Choroid plexus epithelial cell (primary cell): ENCODE data around the gene CEBPB.
A peak's percentile ranks its signal among the peaks of the same experiment; 100 is the strongest.
"Not testable (repeated sequence)": the region's sequence is repeated elsewhere in the genome, so short reads cannot be mapped to it uniquely, and the experiment has no call there.

Experiments
- DNase-seq: peaks from one replicate; pipeline ENCODE4 v3.0.0-alpha.2; 2010; ENCODE audit warnings: low read depth
- H3K4me3 ChIP-seq: 2 replicates; pipeline ENCODE4 v1.5.1; 2011; ENCODE audit warnings: low read depth, mild to moderate bottlenecking, control low read depth, low read length, moderate library complexity
- TF ChIP-seq, protein P1 (sequence below): conservative IDR thresholded peaks from 2 replicates; pipeline ENCODE4 v1.5.1; 2011; ENCODE audit warnings: low read depth, mild to moderate bottlenecking, control low read depth, inconsistent platforms, low read length, moderate library complexity

CEBPB gene

DNA sequence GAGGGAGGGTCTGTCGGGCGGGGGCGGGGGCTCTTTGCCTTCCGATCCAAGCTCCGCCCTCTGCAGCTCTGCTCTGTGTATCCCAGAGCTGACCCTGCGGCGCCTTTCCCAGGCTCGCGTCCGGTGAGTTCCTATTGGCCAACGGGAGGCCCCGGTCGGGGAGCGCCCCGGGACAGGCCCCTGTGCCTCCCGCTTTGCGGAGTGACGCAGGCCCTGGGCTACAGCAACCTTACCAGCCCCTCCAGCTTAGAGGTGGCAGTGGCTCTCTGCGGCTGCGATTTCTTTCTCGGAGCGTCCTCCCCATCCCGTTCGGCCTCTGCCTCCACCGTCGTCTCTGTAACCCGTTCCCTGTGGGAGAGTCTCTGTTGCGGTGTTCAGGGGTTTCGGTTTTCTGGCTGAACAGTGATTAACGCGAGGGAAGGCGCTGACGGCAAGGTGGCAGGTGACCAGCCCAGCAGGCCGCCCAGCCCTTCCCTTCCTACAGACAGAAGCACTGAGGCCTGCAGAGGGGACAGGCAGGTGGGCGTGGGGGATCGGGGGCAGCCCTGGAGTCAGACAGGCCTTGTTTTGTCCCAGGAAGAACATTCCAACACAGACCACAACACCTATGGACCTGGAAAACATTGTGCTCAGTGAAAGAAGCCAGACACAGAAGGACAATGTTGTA lies 18.1 kb upstream of the CEBPB start:
- peak overlapping the region; percentile 67 for H3K4me3 ChIP-seq
- TF ChIP-seq, protein P1, sequence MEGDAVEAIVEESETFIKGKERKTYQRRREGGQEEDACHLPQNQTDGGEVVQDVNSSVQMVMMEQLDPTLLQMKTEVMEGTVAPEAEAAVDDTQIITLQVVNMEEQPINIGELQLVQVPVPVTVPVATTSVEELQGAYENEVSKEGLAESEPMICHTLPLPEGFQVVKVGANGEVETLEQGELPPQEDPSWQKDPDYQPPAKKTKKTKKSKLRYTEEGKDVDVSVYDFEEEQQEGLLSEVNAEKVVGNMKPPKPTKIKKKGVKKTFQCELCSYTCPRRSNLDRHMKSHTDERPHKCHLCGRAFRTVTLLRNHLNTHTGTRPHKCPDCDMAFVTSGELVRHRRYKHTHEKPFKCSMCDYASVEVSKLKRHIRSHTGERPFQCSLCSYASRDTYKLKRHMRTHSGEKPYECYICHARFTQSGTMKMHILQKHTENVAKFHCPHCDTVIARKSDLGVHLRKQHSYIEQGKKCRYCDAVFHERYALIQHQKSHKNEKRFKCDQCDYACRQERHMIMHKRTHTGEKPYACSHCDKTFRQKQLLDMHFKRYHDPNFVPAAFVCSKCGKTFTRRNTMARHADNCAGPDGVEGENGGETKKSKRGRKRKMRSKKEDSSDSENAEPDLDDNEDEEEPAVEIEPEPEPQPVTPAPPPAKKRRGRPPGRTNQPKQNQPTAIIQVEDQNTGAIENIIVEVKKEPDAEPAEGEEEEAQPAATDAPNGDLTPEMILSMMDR: no peak
- peak; percentile 75 for DNase-seq

DNA sequence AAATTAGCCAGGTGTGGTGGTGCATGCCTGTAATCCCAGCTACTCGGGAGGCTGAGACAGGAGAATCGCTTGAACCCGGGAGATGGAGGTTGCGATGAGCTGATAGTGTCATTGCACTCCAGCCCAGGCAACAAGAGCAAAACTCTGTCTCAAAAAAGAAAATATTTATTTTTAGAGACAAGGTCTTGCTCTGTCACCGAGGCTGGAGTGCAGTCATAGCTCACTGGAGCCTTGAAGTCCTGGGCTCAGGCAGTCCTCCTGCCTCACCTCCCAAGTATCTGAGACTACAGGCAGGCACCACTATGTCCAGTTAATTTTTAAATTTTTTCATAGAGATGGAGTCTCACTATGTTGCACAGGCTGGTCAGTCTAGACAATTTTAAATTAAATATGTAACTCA lies 16.2 kb upstream of the CEBPB start:
- no peak overlapping the region for H3K4me3 ChIP-seq
- no peak for DNase-seq
- TF ChIP-seq, protein P1: no peak

DNA sequence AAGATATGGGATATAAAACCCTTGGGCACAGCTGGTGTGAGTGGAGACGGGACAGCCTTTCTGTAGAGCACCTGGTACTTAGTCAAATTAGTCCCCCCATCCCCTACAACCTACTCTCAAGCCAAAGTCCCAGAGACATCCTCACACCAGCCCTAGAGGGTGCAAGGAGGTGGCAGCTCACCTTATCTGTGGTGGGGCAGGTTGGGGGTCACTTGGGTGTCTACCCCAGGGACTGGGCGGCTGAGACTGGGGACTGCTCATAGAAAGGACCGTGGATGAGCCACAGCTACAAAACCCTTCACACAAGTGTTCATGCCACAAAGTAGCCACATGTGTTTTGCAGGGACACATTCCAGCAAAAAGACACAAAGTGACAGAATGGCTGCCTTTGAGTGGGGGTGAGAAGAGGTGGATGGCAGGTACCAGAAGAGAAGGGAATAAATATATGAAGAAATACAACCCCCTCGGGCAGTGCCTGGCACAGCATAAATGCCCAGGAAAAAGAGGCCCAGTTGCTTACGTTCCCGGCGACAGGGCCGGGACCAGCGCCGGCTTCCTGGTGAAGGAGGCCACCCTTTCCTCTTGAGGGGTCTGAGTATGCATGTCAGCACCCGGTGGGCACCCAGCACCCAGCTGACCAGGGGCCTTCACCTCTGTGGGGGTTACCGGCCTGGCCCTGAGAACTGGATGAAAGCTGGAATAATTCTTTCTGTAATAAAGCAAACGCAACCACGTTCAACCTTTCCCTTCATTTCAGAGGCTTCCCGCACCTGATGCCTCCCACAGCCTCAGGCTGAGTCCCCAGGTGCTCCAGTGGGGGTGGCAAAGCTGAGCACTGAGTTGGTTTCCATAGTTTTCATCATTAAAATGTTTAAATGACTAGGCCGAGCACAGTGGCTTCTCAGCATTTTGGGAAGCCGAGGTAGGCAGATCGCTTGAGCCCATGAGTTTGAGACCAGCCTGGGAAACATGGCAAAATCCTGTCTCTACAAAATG lies 14.4 kb upstream of the CEBPB start:
- TF ChIP-seq, protein P1: no peak
- no peak for DNase-seq
- H3K4me3 ChIP-seq: no peak overlapping the region

DNA sequence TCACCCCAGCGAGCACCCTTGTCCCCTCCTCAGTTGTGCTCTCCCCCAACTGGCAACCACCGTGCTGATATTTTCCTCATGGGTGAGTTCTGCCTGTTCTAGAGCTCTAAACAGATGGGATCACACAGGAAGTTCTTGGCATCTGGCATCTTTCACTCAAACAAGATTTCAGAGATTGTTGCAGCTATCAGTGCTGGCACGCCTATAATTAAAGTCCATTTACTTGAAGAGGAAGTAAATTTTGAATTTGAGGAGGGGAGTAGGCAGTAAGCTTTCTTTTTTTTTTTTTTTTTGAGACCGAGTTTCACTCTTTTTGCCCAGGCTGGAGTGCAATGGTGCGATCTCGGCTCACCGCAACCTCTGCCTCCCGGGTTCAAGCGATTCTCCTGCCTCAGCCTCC lies 12.0 kb upstream of the CEBPB start:
- not testable (repeated sequence) for H3K4me3 ChIP-seq, DNase-seq

DNA sequence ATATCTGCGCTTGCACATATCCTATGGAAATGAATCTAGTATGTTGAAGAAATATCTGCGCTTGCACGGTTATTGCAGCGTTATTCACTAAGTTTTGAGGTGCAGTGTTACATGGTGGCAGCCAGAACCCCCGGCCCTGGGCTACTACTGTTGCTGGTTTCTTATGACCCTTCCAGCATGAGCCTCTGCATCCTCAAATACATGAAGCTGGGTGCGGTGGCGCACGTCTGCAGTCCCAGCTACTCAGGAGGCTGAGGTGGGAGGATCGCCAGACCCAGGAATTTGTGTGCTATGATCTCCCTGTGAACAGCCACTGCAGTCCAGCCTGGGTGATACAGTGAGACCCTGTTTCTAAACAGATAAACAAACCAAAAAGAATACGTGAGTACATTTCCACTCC lies 9.3 kb upstream of the CEBPB start:
- H3K4me3 ChIP-seq: no peak overlapping the region
- TF ChIP-seq, protein P1: no peak
- no peak for DNase-seq

DNA sequence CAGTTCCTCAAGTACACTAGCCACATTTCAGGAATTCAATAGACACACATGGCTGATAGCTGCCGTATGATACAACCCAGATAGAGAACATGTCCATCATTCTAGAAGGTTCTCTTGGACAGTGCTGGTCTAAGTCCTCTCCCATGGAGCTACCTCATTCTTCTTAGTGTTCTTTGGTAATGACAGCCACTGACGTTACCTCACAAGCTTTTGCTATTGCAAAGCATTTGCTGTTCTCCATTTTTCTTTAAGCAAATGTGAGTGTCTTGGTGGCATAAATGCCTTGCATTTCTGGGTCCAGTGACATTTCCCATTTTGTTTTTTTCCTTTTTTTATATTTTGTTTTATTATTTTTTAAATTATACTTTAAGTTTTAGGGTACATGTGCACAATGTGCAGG lies 8.3 kb upstream of the CEBPB start:
- TF ChIP-seq, protein P1: no peak
- no peak overlapping the region for H3K4me3 ChIP-seq
- DNase-seq: no peak

DNA sequence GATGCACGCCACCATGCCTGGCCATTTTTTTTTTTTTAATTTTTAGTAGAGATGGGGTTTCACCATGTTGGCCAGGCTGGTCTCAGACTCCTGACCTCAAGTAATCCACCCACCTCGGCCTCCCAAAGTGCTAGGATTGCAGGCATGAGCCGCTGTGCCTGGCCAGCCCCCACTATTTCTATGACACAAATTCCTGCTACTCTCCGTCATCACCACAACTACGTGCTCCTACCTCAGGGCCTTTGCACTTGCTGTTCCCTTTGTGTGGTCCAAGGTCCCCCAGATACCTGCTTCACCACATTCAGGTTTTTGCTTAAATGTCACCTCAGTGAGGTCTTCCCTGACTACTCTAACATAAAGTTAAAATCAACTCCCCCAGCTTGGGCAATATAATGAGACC lies 5.2 kb upstream of the CEBPB start:
- no peak overlapping the region for H3K4me3 ChIP-seq
- no peak for DNase-seq
- TF ChIP-seq, protein P1: no peak
